ENCODE measurements around the gene BCR. TPM values are rescaled to one million over a fixed set of nuclear protein-coding genes. Genes with fewer than 3 reads are reported as not detected.

The BCR gene
- total and polyA plus RNA-seq, 2 donors (not counting 1 experiment from before 2014, with no cell fraction given): 30.2 to 46.4 TPM

DNA sequence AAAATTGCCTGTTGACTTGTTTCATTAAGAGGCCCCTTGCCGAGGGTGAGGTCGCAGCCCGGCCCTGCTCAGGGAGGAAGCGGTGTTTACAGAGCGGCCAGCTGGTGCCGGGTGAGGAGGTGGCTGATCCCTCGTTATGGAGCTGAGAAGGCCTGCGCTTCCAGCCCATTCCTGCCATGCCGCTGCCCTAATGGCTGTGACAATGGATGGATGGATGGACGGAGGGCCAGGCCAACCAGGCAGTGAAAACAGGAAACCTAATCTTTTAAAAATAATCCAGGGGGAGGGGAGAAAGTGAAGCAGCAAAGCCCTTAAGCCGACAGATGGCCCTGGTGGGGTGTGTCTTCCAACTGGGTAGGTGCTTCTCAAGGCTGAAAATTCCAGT is 38.5 kb downstream of the BCR start:
- DNase-seq (peak; percentile 44), ATAC-seq (ENCODE audit: low read depth) (no peak)
- H3K4me3 ChIP-seq (ENCODE audit: control extremely low read depth in 1 of 5, extremely low read depth in 1 of 5, insufficient read depth in 1 of 5, low read depth in 2 of 5, low read length in 4 of 5): peak overlapping the region in 4 of 5 experiments; percentile 19 to 41 (median 36)
- Mint-ChIP-seq H3K4me3 (peak overlapping the region; percentile 84), H3K4me1 (peaks cover 89% of the 10 kb centered on the region), H3K9me3 (ENCODE audit: insufficient read depth) (no peaks in the 10 kb centered on the region), H3K27ac (peak overlapping the region; percentile 93), H3K27me3 (no peaks in the 10 kb centered on the region)
- intact Hi-C loops (cut with micrococcal nuclease): loop anchor here (1.0 kb wide), 1 partner anchor 11 kb away; no protein-coding TSS in a partner anchor
- H4K20me1 ChIP-seq (ENCODE audit: control insufficient read depth, insufficient read depth, low read length, poor library complexity, severe bottlenecking): peaks cover 46% of the 10 kb centered on the region
- H3K36me3 ChIP-seq (replicated peaks in 1 of 2; ENCODE audit: control extremely low read depth in 1 of 2, control insufficient read depth in 1 of 2, extremely low read depth in 1 of 2, insufficient read depth in 2 of 2, low read length in 1 of 2): peaks cover 0 to 2% of the 10 kb centered on the region in 2 experiments
- H2AFZ ChIP-seq (ENCODE audit: insufficient read depth, low read depth, low read length, poor library complexity, severe bottlenecking): peak overlapping the region; percentile 15
- peak overlapping the region; percentile 41 for H3K9ac ChIP-seq (ENCODE audit: low read length)
- peak overlapping the region; percentile 79 for H3K4me2 ChIP-seq (replicated peaks; ENCODE audit: low read depth, low read length, poor library complexity, severe bottlenecking)
- H3K9me3 ChIP-seq (ENCODE audit: control extremely low read depth in 1 of 3, control insufficient read depth in 2 of 3, insufficient read depth in 1 of 3, low read length in 2 of 3): no peaks in the 10 kb centered on the region
- no peak for TF ChIP-seq EZH2 (IDR thresholded peaks at IDR 0.05; ENCODE audit: borderline replicate concordance, insufficient read depth, low read depth, low read length, poor library complexity, severe bottlenecking)
- no peak for TF ChIP-seq CTCF (IDR thresholded peaks at IDR 0.05)
- H3K4me1 ChIP-seq (ENCODE audit: control insufficient read depth in 2 of 2, insufficient read depth in 2 of 2, low read length in 2 of 2): peaks cover 71 to 79% of the 10 kb centered on the region in 2 donors
- H3K79me2 ChIP-seq (ENCODE audit: control insufficient read depth, insufficient read depth, low read length): peaks cover 94% of the 10 kb centered on the region
- WGBS (ENCODE audit: insufficient coverage): 10% methylated on average over 8 of the region's 11 CpGs
- no peaks in the 10 kb centered on the region for H3K27me3 ChIP-seq (replicated peaks in 1 of 4; ENCODE audit: control extremely low read depth in 1 of 4, control insufficient read depth in 3 of 4, insufficient read depth in 4 of 4, low read length in 3 of 4)
- ChIA-PET POLR2A (interaction anchor here (0.6 to 2.6 kb wide), 4 partner anchors 11 to 63 kb away, joined by 3 to 14 read pairs (median 3); no protein-coding TSS in a partner anchor), CTCF (interaction anchor here (1.0 to 2.8 kb wide), 5 partner anchors 10 to 72 kb away, joined by 3 to 17 read pairs (median 13); no protein-coding TSS in a partner anchor)
- peak overlapping the region in 1 of 2 donors; percentile 6 for H3K27ac ChIP-seq (ENCODE audit: low read length in 2 of 2)

DNA sequence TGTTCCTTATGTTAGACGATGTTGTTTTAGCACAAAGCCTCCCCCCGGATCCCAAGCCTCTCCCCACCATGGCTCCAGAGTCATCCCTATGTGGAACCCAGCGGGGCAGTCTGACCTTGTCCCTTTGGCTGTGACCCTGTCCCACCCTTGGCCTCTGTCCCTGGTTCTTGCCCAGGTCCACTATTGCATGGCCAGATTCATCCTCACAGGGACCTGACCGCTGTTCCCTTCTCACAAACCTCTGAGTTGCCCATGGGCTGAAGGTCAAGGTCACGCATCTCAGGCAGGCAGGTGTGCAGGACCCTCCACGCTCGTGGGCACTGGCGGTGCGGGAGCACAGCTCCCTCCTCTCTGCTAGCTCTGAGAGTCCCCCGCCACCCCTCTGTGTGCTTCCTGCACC is 39.0 kb downstream of the BCR start:
- Histone ChIP-seq H3K9me3 (ENCODE audit: control extremely low read depth in 1 of 3, control insufficient read depth in 2 of 3, insufficient read depth in 1 of 3, low read length in 2 of 3) (no peaks in the 10 kb centered on the region), H3K79me2 (ENCODE audit: control insufficient read depth, insufficient read depth, low read length) (peaks cover 94% of the 10 kb centered on the region), H3K4me1 (ENCODE audit: control insufficient read depth in 2 of 2, insufficient read depth in 2 of 2, low read length in 2 of 2) (peaks cover 71 to 79% of the 10 kb centered on the region in 2 donors), H3K4me3 (ENCODE audit: control extremely low read depth in 1 of 5, extremely low read depth in 1 of 5, insufficient read depth in 1 of 5, low read depth in 2 of 5, low read length in 4 of 5) (peak overlapping the region; percentile 16 to 41 (median 31)), H3K4me2 (replicated peaks; ENCODE audit: low read depth, low read length, poor library complexity, severe bottlenecking) (peak overlapping the region; percentile 79), H3K27me3 (replicated peaks in 1 of 4; ENCODE audit: control extremely low read depth in 1 of 4, control insufficient read depth in 3 of 4, insufficient read depth in 4 of 4, low read length in 3 of 4) (no peaks in the 10 kb centered on the region), H4K20me1 (ENCODE audit: control insufficient read depth, insufficient read depth, low read length, poor library complexity, severe bottlenecking) (peaks cover 43% of the 10 kb centered on the region), H3K9ac (ENCODE audit: low read length) (peak overlapping the region; percentile 41), H3K27ac (ENCODE audit: low read length in 2 of 2) (peak overlapping the region in 1 of 2 donors; percentile 72), H2AFZ (ENCODE audit: insufficient read depth, low read depth, low read length, poor library complexity, severe bottlenecking) (no peak overlapping the region), H3K36me3 (replicated peaks in 1 of 2; ENCODE audit: control extremely low read depth in 1 of 2, control insufficient read depth in 1 of 2, extremely low read depth in 1 of 2, insufficient read depth in 2 of 2, low read length in 1 of 2) (peaks cover 0 to 2% of the 10 kb centered on the region in 2 experiments)
- ChIA-PET CTCF (interaction anchor here (1.0 to 2.8 kb wide), 7 partner anchors 11 to 72 kb away, joined by 3 to 17 read pairs (median 6); no protein-coding TSS in a partner anchor), POLR2A (interaction anchor here (0.6 to 2.6 kb wide), 7 partner anchors 7 to 77 kb away, joined by 3 to 14 read pairs (median 4); partner anchors contain the start of genes BCR and RSPH14)
- intact Hi-C loops (cut with micrococcal nuclease): loop anchor here (1.0 kb wide), 1 partner anchor 11 kb away; no protein-coding TSS in a partner anchor
- WGBS (ENCODE audit: insufficient coverage): 23% methylated on average over 10 of the region's 10 CpGs
- H3K27me3 Mint-ChIP-seq: no peaks in the 10 kb centered on the region
- ATAC-seq (ENCODE audit: low read depth) (no peak), DNase-seq (peak; percentile 18)
- H3K4me1 Mint-ChIP-seq: peaks cover 85% of the 10 kb centered on the region
- H3K9me3 Mint-ChIP-seq (ENCODE audit: insufficient read depth): no peaks in the 10 kb centered on the region
- H3K4me3 Mint-ChIP-seq: peak overlapping the region; percentile 84
- H3K27ac Mint-ChIP-seq: peak overlapping the region; percentile 93
- TF ChIP-seq EZH2 (IDR thresholded peaks at IDR 0.05; ENCODE audit: borderline replicate concordance, insufficient read depth, low read depth, low read length, poor library complexity, severe bottlenecking) (no peak), CTCF (IDR thresholded peaks at IDR 0.05) (no peak)

Measured in B cell (primary cell).